ENCODE data around the gene BOK.

GRCh38 chr2:241612156-241613016, 53.8 kb downstream of the BOK start:
- no peak for TF ChIP-seq CTCF (IDR thresholded peaks at IDR 0.05)
- TF ChIP-seq POLR2A (IDR thresholded peaks at IDR 0.05): no peak
- no peak for TF ChIP-seq POLR2AphosphoS5 (IDR thresholded peaks at IDR 0.05)
